Panc1 (cell line): Measurements from ENCODE around the gene PAK6.
A peak's percentile ranks its signal among the peaks of the same experiment; 100 is the strongest.

Experiments used
- POLR2AphosphoS5 ChIP-seq: IDR thresholded peaks from 2 replicates; pipeline ENCODE4 v1.6.1; 2012; ENCODE audit warnings: mild to moderate bottlenecking, low read depth, low read length, moderate library complexity
- SIN3A ChIP-seq: IDR thresholded peaks from 2 replicates; pipeline ENCODE4 v1.6.1; 2012; ENCODE audit warnings: low read depth, mild to moderate bottlenecking, low read length, moderate library complexity, borderline replicate concordance; ENCODE audit not compliant: insufficient read depth
- TF ChIP-seq, protein P1 (sequence below): fragments of 450-650 bp; IDR thresholded peaks from 2 replicates; pipeline ENCODE4 v1.5.1; 2017; ENCODE audit warnings: mild to moderate bottlenecking

DNA sequence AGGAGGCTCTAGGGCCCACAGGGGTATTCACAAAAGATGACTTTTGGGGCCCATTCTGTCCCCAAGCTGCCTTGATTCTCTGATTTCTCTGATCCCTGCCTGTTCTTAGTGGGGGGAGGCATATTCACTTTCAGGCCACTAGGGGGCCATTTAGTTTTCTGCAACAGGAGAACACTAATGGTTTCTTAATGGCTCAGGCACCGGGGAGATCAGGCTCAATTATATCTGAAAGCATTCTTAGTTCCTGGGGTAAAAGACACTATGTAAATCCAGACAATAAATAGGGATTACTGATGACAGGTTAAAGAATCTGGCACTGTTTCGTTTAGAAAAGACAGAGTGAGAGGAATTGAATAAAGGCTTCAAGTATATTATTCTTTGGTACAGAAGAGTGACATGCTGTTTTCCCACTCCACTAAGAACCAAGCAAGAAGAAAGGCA is 82.1 kb downstream of the PAK6 start:
- TF ChIP-seq, protein P1, sequence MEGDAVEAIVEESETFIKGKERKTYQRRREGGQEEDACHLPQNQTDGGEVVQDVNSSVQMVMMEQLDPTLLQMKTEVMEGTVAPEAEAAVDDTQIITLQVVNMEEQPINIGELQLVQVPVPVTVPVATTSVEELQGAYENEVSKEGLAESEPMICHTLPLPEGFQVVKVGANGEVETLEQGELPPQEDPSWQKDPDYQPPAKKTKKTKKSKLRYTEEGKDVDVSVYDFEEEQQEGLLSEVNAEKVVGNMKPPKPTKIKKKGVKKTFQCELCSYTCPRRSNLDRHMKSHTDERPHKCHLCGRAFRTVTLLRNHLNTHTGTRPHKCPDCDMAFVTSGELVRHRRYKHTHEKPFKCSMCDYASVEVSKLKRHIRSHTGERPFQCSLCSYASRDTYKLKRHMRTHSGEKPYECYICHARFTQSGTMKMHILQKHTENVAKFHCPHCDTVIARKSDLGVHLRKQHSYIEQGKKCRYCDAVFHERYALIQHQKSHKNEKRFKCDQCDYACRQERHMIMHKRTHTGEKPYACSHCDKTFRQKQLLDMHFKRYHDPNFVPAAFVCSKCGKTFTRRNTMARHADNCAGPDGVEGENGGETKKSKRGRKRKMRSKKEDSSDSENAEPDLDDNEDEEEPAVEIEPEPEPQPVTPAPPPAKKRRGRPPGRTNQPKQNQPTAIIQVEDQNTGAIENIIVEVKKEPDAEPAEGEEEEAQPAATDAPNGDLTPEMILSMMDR: peak; percentile 94
- TF ChIP-seq POLR2AphosphoS5 (no peak), SIN3A (no peak)
